ENCODE measurements around the gene NAPEPLD.
"Not testable (repeated sequence)": the region's sequence is repeated elsewhere in the genome, so short reads cannot be mapped to it uniquely, and the experiment has no call there.

The NAPEPLD gene

DNA sequence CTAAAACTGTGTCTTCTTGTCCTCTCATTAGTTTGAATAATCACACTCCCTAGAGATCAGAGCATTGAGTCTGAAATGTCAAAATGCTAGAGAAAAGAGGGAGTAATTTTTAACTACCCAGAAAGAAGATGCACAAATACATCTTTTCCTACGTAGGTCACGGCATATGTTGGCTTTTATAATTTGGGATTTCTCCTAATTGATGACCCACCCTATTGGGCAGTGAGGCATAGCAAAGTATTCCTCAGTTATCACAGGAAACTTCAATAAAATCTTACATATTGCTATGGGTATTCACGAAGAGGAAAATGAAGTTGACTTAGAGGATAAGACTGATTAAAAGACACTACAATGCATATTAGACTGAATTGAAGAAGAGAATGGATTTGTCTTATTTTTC is 48.6 kb downstream of the NAPEPLD start:
- no peak for DNase-seq (ENCODE audit: low read depth, low spot score)
- no peak overlapping the region for H3K4me3 ChIP-seq (ENCODE audit: low read depth, low read length)
- TF ChIP-seq CTCF (IDR thresholded peaks at IDR 0.05; ENCODE audit: insufficient read depth, low read length, missing control alignments): no peak
- CTCF ChIA-PET: no interaction called here
- POLR2A ChIA-PET: no interaction called here

GRCh38 chr7:103097041-103097440 is 51.9 kb downstream of the NAPEPLD start:
- POLR2A ChIA-PET: no interaction called here
- H3K4me3 ChIP-seq (ENCODE audit: low read depth, low read length): no peak overlapping the region
- CTCF ChIA-PET: interaction anchor here (1.2 to 2.0 kb wide), 3 partner anchors 17 to 35 kb away, joined by 3 to 7 read pairs (median 3); partner anchors contain the start of genes ARMC10 and FBXL13
- TF ChIP-seq CTCF (IDR thresholded peaks at IDR 0.05; ENCODE audit: insufficient read depth, low read length, missing control alignments): no peak
- no peak for DNase-seq (ENCODE audit: low read depth, low spot score)

DNA sequence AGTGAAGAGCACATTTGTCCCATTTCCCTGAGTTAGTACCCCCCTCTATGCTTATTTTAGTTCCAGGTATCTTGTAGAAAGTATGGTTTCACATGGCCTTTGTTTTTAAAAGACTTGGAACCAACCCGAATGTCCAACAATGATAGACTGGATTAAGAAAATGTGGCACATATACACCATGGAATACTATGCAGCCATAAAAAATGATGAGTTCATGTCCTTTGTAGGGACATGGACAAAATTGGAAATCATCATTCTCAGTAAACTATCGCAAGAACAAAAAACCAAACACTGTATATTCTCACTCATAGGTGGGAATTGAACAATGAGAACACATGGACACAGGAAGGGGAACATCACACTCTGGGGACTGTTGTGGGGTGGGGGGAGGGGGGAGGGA is 53.3 kb downstream of the NAPEPLD start:
- CTCF ChIA-PET; H3K4me3 ChIP-seq (ENCODE audit: low read depth, low read length); POLR2A ChIA-PET; DNase-seq (ENCODE audit: low read depth, low spot score): not testable (repeated sequence)

DNA sequence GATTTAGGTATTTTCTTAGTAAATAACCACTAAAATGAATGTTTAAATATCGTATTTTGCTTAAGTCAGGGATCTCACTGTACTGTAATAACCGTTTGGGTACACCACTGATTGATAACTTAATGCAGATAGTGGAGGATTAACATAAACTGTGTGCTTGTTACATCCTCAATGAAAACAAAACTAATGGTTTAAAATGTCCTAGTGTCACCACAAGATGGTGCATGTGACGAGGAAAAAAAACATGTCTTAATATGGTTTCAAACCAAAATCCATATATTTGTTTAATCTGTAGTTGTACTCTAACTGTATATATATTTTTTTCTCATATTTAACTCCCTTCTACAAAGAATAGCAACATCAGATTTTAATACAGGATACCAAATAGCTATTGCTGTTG is 54.8 kb downstream of the NAPEPLD start:
- no peak for DNase-seq (ENCODE audit: low read depth, low spot score)
- TF ChIP-seq CTCF (IDR thresholded peaks at IDR 0.05; ENCODE audit: insufficient read depth, low read length, missing control alignments): no peak
- no peak overlapping the region for H3K4me3 ChIP-seq (ENCODE audit: low read depth, low read length)
- ChIA-PET POLR2A (no interaction called here), CTCF (no interaction called here)

- TF ChIP-seq CTCF (IDR thresholded peaks at IDR 0.05; ENCODE audit: insufficient read depth, low read length, missing control alignments): no peak
- ChIA-PET POLR2A (no interaction called here), CTCF (interaction anchor here (0.8 to 3.2 kb wide), 2 partner anchors 18 to 27 kb away, joined by 3 to 12 read pairs; partner anchors contain the start of genes ARMC10 and FBXL13)
- H3K4me3 ChIP-seq (ENCODE audit: low read depth, low read length): no peak overlapping the region
- DNase-seq (ENCODE audit: low read depth, low spot score): no peak
Observed at GRCh38 chr7:103093429-103093828, 55.5 kb downstream of the NAPEPLD start.

DNA sequence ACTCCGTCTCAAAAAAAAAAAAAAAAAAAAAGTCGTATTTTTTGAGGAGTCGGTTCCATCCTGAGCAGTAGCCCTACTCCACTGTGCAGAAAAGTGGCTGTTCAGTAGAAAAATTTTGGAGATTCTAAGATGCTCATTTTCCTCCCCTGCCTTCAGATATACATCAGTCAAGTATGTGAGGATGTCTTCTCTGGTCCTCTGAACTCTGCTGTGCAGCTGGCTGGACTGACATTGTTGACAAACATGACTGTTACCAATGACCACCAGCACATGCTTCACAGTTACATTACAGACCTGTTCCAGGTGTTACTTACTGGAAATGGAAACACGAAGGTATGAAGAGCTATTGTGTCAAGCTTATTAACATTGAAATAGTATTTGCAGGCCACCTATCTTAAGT is 56.6 kb downstream of the NAPEPLD start:
- CTCF ChIA-PET: interaction anchor here (0.8 to 3.2 kb wide), 2 partner anchors 17 to 28 kb away, joined by 3 to 12 read pairs; partner anchors contain the start of genes ARMC10 and FBXL13
- H3K4me3 ChIP-seq (ENCODE audit: low read depth, low read length); DNase-seq (ENCODE audit: low read depth, low spot score); POLR2A ChIA-PET: not testable (repeated sequence)

- no peak overlapping the region for H3K4me3 ChIP-seq (ENCODE audit: low read depth, low read length)
- CTCF ChIA-PET: no interaction called here
- POLR2A ChIA-PET: no interaction called here
- no peak for DNase-seq (ENCODE audit: low read depth, low spot score)
- no peak for TF ChIP-seq CTCF (IDR thresholded peaks at IDR 0.05; ENCODE audit: insufficient read depth, low read length, missing control alignments)
Observed at GRCh38 chr7:103083210-103083609, 65.7 kb downstream of the NAPEPLD start.
